Hypothalamus (tissue), 51 donors: ENCODE measurements around the gene FAM163B.

ENCODE experiments used
- DNase-seq, 51 donors: peaks; one replicate each; lab custom pipeline; 2025; lab: John Stamatoyannopoulos, UW

Gene FAM163B

DNA sequence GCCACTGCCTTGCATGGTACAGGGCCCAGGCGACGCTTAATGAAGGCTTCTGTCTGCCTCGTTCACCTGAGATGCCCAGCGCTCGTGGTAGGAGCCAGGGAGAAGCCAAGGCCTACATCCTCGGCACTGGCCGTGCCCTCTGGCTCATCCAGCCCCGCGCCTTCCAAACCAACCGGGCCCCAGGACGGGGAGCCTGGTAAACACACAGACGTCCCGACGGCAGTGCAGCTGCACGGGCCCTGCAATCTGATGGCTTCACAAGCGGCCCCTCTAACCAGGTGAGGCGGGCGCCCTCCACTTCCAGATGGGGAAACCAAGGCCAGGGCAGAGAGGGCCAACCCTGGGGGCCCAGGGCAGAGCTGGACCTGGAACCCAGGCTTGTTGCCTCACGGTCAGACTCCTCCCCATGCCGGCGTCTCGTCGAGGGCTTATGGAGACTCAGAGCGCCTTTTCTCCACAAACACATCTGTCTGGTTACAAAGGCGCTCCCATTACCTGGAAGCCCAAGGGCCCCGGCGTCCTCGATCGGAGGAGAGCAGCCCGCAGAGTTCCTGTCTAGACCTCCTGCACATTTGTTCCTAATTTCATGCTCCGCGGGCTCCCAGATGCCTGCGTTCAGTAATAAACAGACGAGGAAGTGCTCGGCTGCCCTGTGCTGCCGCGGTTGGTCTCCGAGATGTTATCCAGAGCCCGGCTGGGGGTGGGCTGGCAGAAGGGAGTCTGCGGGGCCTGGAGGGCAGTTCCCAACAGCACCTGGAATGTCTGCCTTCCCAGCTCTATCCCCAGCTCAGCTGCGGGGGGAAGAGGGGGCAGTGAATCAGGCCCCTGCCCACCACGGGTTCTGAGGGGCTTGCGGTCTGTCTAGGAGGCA lies 23.5 kb downstream of the FAM163B start:
- DNase-seq = no peak

DNA sequence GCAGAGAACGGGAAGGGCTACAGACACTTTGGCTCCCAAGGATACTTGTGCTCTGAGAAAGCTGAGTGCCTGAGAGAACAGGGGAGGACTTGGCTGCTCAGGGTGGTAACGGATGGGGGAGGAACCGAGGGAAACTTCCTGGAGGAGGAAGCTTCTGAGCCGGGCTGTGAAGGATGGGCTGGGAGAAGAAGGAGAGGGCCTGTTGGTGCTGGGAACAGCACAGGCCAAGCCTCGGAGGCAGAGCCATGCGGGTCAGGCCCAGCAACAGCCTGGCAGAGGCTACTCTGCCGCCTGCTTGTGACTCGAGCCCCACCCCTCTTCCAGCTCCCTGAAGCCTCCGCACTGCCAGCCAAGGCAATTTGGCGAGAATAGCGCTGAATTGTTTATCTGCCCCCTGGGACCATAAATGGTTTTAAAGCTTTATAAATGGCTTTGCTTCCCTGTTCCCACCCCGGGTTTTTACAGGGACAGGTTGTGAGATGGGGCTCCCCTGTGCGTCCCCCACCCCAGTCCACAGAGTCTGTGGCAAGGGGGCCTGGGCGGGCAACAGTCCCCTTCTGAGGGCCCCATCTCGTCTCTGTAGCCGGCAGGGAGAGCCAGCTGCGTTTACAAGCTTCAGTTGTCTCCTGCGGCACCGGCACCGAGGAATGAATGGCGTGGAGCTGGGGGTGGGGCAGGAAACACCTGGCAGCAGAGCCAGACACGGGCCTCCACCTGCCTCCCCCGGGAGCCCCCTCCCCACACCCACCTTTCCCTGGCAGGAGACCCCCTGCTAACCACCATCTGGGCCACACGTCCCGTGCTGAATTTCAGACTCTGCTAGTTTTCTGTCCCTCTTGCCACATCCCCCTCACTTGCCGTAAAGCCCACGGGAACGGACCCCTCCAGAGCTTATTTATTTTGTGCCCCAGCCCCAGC lies 24.4 kb downstream of the FAM163B start:
- DNase-seq = peak in 3 of 51 donors; percentile 16 to 38 (median 25)

GRCh38 chr9:133584167-133584558 lies 25.0 kb downstream of the FAM163B start:
- no peak for DNase-seq

DNA sequence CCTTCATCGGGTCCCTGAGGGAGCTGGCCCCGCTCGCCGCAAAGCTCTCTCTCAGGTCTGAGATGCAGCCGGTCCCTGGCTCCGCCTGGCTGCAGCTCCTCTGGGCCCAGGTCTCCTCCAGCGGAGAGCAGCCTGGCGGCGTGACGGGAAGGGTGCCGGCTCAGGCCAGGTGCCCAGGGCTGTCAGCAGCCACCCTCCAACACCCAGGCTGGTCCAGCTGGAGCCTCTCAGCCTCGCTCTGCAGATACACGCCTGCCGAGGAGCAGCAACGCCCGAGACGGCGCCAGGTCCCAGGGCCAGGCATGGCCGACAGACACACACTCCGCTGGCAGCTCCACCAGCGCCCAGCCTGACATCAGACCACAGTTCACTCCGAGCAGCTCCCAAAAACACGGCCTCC lies 25.6 kb downstream of the FAM163B start:
- DNase-seq = no peak

GRCh38 chr9:133583111-133583510 lies 26.1 kb downstream of the FAM163B start:
- no peak for DNase-seq

GRCh38 chr9:133582501-133583045 lies 26.6 kb downstream of the FAM163B start:
- no peak for DNase-seq

GRCh38 chr9:133581513-133582343 lies 27.5 kb downstream of the FAM163B start:
- peak in 2 of 51 donors; percentile 18 to 30 for DNase-seq

DNA sequence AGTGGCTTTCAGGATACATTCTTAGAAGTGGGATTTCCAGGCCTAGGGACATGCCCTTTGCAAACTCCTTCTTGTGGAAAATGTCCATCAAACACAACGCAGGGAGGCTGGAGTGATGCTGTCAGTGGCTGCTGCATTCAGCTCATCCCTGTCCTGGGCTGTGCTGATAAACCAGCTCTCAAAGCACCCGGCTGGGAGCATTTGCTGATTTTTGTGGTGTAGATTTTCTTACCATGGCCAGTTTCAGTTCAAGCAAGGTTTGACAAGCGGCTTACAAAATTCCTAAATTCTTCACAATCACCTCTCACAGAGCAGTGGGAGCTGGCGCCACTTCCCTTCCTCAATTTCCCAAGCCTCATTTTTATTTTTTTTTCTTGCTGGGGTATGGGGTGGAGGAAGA lies 28.2 kb downstream of the FAM163B start:
- no peak for DNase-seq

DNA sequence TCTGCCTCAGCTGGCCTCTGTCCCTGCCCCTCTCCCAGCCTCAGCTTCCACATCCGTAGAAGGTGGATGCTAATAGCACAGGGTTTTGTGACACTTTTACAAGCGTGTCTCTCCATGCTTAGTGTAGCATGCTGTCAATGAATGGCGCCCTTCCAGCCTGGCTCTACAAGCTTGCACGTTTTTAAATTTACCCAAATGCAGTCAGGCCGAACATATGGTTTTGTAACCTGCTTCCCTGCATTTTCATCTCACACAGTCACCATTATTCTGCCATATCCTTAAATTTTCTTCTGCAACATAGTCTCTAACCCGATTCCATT lies 28.8 kb downstream of the FAM163B start:
- peak in 1 of 51 donors; percentile 56 for DNase-seq

DNA sequence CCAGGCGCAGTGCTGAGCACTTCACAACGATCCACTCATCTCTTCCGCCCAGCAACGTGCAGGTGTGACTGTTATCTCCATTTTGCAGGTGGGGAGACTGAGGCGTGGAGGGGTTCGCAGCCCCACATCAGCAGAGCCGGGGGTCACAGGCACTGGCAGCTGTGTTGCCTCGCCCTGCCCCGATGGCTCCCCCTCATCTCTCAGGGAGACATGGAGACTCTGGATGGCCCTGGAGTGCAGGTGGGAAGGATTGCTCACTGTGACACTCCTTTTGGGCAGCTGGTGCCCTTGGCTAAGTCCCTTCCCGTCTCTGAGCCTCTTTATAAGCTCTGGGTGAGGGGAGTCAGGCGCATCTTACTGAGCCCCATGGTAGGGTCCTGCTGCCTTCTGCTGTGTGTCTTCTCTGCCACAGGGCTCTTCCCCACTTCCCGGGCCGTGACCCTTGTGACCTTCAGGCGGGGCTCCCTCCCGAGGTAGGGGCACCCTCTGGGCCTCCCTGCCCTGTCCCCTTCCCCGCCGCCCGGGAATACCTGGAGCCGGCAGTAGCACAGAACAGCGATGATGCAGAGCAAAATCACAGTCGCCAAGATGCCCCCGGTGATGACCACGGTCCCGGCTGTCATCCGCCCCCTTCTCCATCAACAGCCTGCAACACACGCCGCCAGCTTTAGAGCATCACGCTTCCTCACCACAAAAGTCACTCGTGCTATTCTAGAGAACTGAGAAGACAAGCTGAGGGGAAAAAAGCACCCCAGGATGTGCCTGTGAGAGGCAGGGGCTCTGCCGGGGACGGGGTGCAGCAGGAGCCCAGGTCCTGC lies 29.4 kb downstream of the FAM163B start:
- DNase-seq = peak in 1 of 51 donors; percentile 56

DNA sequence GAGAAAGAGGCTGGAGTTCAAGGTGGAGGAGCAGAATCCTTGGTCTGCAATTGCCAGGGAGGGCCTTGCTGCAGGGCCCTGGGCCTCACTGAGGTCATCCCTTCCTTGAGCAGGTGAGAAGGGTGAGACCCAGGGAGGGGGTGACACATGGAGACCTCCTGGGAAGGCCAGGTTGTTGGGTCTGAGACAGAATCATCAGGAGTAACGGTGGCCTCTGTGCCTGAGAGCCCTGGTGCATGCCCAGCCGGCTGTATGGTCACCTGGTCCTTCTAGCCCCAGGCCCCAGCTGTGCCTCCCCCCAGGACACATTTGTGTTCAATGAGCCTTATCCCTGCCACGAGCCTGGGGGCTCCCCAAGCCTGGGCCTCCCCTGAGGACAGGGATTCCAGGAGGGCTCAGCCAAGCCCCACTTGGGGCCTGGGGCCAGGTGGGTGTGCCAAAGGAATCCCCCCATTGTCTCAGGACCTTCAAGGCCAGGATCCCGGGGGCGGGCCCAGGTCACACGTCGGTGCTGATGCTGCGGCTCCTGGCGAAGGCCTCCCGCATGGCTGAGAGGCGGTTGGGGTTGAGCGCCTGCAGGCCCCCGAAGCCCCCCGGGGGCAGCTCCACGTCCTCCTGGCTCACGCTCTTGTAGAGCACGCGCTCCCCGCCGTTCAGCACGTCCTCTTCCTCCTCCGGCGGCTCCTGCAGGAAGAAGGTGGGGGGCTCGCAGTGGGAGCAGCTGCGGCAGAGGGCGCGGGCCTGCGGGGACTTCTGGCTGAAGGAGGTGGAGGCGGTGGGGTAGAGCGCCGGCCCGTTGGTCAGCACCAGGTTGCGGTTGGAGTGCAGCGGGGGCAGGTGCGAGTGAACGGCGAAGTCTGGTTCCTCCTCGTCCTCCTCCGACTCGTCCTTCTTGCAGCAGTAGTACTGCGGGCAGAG lies 30.4 kb downstream of the FAM163B start:
- no peak for DNase-seq

- DNase-seq = no peak
Observed at GRCh38 chr9:133577737-133578112, 31.5 kb downstream of the FAM163B start.

DNA sequence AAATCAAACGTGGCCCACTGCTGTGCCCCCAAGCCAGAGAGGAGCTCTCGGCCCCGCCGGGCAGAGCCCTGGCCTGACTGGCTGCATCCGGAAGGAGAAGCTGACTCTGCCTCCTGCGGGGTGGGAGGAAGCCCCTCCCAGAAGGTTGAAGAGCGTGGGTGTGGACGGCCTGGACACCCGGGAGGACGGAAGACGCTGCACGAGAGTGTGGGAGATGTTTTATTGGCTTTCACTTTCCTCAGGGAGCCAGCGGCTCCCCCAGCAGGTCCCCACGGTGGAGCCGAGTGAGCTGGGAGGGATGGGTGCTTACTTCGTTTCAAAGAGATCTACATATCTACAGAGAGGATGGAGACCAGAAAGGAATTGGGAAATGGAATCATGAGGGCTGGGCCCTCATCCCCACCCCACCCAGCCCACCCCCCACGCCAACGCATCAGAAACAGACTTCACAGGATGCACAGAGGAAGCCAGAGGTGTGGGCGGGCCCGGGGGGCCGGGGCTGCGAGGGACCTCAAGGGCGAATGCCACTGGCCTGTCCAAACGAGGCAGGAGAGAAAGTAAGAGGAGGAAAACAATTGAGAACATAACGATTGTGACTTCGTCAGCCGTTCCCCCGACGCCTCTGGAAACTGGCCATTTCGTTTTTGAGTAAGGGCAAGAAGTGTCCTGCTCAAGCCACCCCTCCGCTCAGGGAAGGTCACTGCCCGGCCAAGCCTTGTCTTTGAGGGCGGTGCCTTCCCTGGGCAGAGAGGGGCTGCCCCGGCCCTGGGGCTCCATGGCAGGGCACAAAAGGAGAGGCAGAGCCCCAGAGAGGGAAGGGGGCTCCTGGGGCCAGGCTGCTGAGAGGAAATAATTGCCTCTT lies 32.1 kb downstream of the FAM163B start:
- no peak for DNase-seq

DNA sequence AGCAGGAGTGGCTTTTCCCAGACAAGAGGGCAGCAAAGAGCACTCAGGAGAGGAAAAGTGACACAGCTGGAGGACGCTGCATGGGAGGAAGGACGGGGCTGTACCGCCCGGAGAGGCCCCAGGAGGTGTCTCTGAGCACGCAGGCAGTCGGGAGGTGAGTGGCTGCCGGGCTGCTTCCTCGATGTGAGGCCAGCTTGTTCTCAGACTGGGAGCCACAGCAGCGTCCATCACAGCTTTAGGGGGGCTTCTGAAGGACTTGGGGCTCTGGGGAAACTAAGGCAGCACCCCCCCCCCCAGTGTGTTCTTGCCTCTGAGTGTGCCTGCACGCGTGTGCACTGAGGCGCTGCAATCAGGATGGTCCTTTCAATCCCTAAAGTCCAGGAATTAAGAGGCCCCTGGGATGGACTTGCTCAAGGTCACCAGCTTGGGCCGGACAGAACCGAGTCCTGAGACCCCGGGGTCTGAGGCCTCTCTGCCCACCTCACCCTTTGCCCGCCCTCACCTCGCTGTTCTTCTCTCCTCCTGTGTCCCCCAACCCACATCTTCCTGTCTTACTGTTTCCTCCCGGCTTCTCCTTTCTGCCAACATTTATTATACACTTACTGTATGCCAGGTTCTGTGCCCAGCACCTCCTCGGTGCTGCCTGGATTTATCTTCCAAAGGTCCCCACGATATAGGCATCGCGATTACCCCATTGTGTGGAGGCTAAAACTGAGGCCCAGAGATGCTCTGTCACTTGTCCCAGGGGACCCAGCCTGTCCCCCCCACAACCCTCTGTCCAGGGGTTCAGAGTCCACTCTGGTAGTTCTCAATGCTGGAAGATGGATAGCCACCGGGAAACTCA lies 32.9 kb downstream of the FAM163B start:
- no peak for DNase-seq

DNA sequence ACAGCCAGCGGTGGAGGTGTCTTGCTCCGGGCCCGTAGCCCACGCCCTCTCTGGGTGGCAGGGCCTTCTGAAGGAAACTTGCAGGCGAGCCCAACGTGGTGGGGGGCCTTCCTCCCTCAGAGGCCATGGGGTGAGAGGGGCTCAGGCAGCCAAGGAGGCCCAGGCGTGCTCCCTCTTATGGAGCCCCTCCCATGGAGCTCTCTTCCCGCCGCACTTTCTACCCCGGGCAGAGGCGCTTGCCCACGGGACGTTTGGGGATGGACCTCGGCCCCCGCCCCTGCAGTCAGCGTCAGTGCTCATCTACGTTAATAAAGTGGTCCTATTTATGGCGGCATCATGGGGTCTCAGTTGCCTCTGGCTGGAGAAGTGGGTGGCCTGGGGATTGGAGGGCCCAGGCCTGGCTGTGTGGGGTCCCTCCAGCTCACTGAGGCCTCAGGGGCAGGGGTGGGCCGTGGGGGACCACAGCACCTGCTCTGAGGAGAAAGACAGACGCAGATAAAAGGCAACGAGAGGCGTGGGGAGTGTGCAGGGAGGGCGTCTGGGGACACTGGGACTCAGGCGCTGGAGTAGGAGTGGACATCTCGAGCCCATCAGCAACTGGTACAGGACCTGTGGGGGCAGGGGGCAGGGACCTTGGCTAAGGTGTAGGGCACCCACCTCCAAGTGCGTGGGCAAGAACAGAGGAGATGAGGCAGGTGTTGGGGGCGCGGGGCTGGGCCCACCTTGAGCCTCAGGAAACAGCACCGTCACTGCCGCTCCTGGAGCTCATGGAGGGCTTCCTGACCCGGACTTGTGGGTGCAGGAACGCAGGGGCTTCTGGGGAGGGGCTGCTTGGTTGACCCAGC lies 33.8 kb downstream of the FAM163B start:
- DNase-seq = no peak

GRCh38 chr9:133574771-133575170 lies 34.4 kb downstream of the FAM163B start:
- DNase-seq = no peak
